SK-N-SH (cell line): Measurements from ENCODE around the gene C10orf143. TPM values are rescaled to one million over a fixed set of nuclear protein-coding genes. Genes with fewer than 3 reads are reported as not detected.

ENCODE experiments used
- CTCF ChIA-PET: fragments of 300-600, 350-600 bp; formaldehyde crosslinking; extraction: SDS; loops from one replicate; lab custom pipeline; 2021; lab: Yijun Ruan, JAX
- POLR2A ChIA-PET: fragments of 350-600 bp; sonication (Branson Sonifier 250); formaldehyde crosslinking; extraction: SDS; loops from one replicate; lab custom pipeline; 2020; ENCODE audit warnings: antibody characterized with exemption, inconsistent platforms; lab: Yijun Ruan, JAX
- DNase-seq: peaks from one replicate; pipeline ENCODE4 v3.0.0; 2012
- H2AFZ ChIP-seq: fragments of 200-600 bp; sonication (generic); 2 replicates; pipeline ENCODE4 v1.8.1; 2016; ENCODE audit warnings: antibody characterized with exemption, mild to moderate bottlenecking, low read depth
- H3F3A ChIP-seq: fragments of 200-600 bp; sonication (generic); replicated peaks from 2 replicates; pipeline ENCODE3; 2016; ENCODE audit warnings: antibody characterized with exemption, mild to moderate bottlenecking; ENCODE audit not compliant: insufficient read depth
- H3K27ac ChIP-seq, 2 experiments: fragments of 200-500 bp in 1 of 2; fragments of 200-600 bp in 1 of 2; sonication (Bioruptor generic) in 1 of 2; sonication (generic), shearing (Covaris generic) in 1 of 2; 2 replicates each; pipeline versions ENCODE4 v1.5.1 to v1.6.1; 2014 to 2016; ENCODE audit warnings: low read depth in 2 of 2, inconsistent platforms in 1 of 2, low read length in 1 of 2, mild to moderate bottlenecking in 1 of 2, mixed read lengths in 1 of 2
- H3K27me3 ChIP-seq: fragments of 200-600 bp; sonication (generic), shearing (Covaris generic); 2 replicates; pipeline ENCODE4 v1.6.1; 2016; ENCODE audit warnings: mixed run types; ENCODE audit not compliant: insufficient read depth
- H3K36me3 ChIP-seq, 2 experiments: fragments of 200-500 bp in 1 of 2; fragments of 200-600 bp in 1 of 2; sonication (Bioruptor generic) in 1 of 2; sonication (generic) in 1 of 2; replicated peaks in 1 of 2; 2 replicates each; pipeline versions ENCODE3 to v1.5.1; 2014 to 2016; ENCODE audit warnings: low read length in 1 of 2, mild to moderate bottlenecking in 1 of 2; ENCODE audit not compliant: insufficient read depth in 2 of 2, control insufficient read depth in 1 of 2
- H3K4me1 ChIP-seq, 2 experiments: fragments of 200-500 bp in 1 of 2; fragments of 200-600 bp in 1 of 2; sonication (Bioruptor generic) in 1 of 2; sonication (generic), shearing (Covaris generic) in 1 of 2; 2 replicates each; pipeline versions ENCODE4 v1.5.1 to v1.6.1; 2014 to 2016; ENCODE audit warnings: low read depth in 1 of 2, low read length in 1 of 2, mixed run types in 1 of 2; ENCODE audit not compliant: insufficient read depth in 2 of 2, control insufficient read depth in 1 of 2
- H3K4me2 ChIP-seq: fragments of 200-600 bp; sonication (generic), shearing (Covaris generic); 2 replicates; pipeline ENCODE4 v1.6.1; 2017; ENCODE audit warnings: mixed run types
- H3K4me3 ChIP-seq, 2 experiments: fragments of 200-500 bp in 1 of 2; fragments of 200-600 bp in 1 of 2; sonication (Bioruptor generic) in 1 of 2; sonication (generic), shearing (Covaris generic) in 1 of 2; 2 replicates each; pipeline versions ENCODE4 v1.5.1 to v1.8.1; 2014 to 2016; ENCODE audit warnings: low read depth in 2 of 2, inconsistent platforms in 1 of 2, low read length in 1 of 2, mild to moderate bottlenecking in 1 of 2, mixed read lengths in 1 of 2, moderate library complexity in 1 of 2
- H3K79me2 ChIP-seq: fragments of 200-600 bp; sonication (generic); 2 replicates; pipeline ENCODE4 v1.8.1; 2017; ENCODE audit warnings: mild to moderate bottlenecking; ENCODE audit not compliant: insufficient read depth
- H3K9ac ChIP-seq: fragments of 200-600 bp; sonication (generic); 2 replicates; pipeline ENCODE4 v1.6.1; 2017; ENCODE audit warnings: mixed run types
- H3K9me2 ChIP-seq: fragments of 200-600 bp; sonication (generic); 2 replicates; pipeline ENCODE4 v1.6.1; 2017; ENCODE audit warnings: mixed run types
- H3K9me3 ChIP-seq: fragments of 200-600 bp; sonication (generic); 2 replicates; pipeline ENCODE4 v1.6.1; 2017; ENCODE audit warnings: mixed run types, mild to moderate bottlenecking, moderate library complexity
- H4K20me1 ChIP-seq: fragments of 200-600 bp; sonication (generic); 2 replicates; pipeline ENCODE4 v1.6.1; 2017; ENCODE audit warnings: mild to moderate bottlenecking, mixed run types; ENCODE audit not compliant: insufficient read depth
- CHD2 ChIP-seq: fragments of 150-350 bp; IDR thresholded peaks from 2 replicates; pipeline ENCODE4 v1.6.1; 2018; ENCODE audit warnings: low read length; ENCODE audit not compliant: partially characterized antibody
- ELF1 ChIP-seq: IDR thresholded peaks from 2 replicates; pipeline ENCODE4 v1.4.0; 2012
- EP300 ChIP-seq, 2 experiments: IDR thresholded peaks; 2 replicates each; pipeline versions ENCODE4 v1.4.0 to v1.6.1; 2012; ENCODE audit warnings: borderline replicate concordance in 1 of 2, low read depth in 1 of 2, low read length in 1 of 2
- EZH2phosphoT487 ChIP-seq: fragments of 200-600 bp; sonication (generic); IDR thresholded peaks from 2 replicates; pipeline ENCODE4 v1.6.1; 2017; ENCODE audit warnings: low read depth, mixed run types, mild to moderate bottlenecking, antibody characterized with exemption, moderate library complexity, borderline replicate concordance
- FOSL2 ChIP-seq: IDR thresholded peaks from 2 replicates; pipeline ENCODE4 v1.4.0; 2012; ENCODE audit warnings: low read depth, mild to moderate bottlenecking, moderate library complexity, borderline replicate concordance
- FOXJ3 ChIP-seq: sonication (generic); formaldehyde crosslinking; IDR thresholded peaks from 2 replicates; pipeline ENCODE4 v1.5.1; 2020; ENCODE audit warnings: mild to moderate bottlenecking, missing genetic modification reagents
- FOXM1 ChIP-seq: IDR thresholded peaks from 2 replicates; pipeline ENCODE4 v1.4.0; 2012; ENCODE audit warnings: low read depth, mild to moderate bottlenecking
- GABPA ChIP-seq: IDR thresholded peaks from 2 replicates; pipeline ENCODE4 v1.4.0; 2012; ENCODE audit warnings: low read depth, mild to moderate bottlenecking
- GATA2 ChIP-seq: sonication (generic); formaldehyde crosslinking; IDR thresholded peaks from 2 replicates; pipeline ENCODE4 v1.5.0; 2020; ENCODE audit warnings: mild to moderate bottlenecking, missing genetic modification reagents
- JUND ChIP-seq: IDR thresholded peaks from 2 replicates; pipeline ENCODE4 v1.4.0; 2012
- MEF2A ChIP-seq: IDR thresholded peaks from 2 replicates; pipeline ENCODE4 v1.4.0; 2012; ENCODE audit warnings: low read depth, borderline replicate concordance
- NFIC ChIP-seq: IDR thresholded peaks from 2 replicates; pipeline ENCODE4 v1.4.0; 2012; ENCODE audit warnings: borderline replicate concordance
- NRF1 ChIP-seq: IDR thresholded peaks from 2 replicates; pipeline ENCODE4 v1.6.1; 2012; ENCODE audit warnings: low read depth, mild to moderate bottlenecking, low read length
- RCOR1 ChIP-seq: fragments of 150-350 bp; IDR thresholded peaks from 2 replicates; pipeline ENCODE4 v1.6.1; 2017; ENCODE audit warnings: antibody characterized with exemption, low read length
- REST ChIP-seq: IDR thresholded peaks from 2 replicates; pipeline ENCODE4 v1.6.1; 2012; ENCODE audit warnings: mild to moderate bottlenecking, low read depth, low read length, moderate library complexity
- SIN3A ChIP-seq: IDR thresholded peaks from 2 replicates; pipeline ENCODE4 v1.6.1; 2012; ENCODE audit warnings: low read depth, mild to moderate bottlenecking, low read length, moderate library complexity, borderline replicate concordance
- TCF12 ChIP-seq: IDR thresholded peaks from 2 replicates; pipeline ENCODE4 v1.4.0; 2012
- TEAD4 ChIP-seq: IDR thresholded peaks from 2 replicates; pipeline ENCODE4 v1.4.0; 2012; ENCODE audit warnings: mild to moderate bottlenecking, borderline replicate concordance; ENCODE audit not compliant: insufficient read depth
- YY1 ChIP-seq: IDR thresholded peaks from 2 replicates; pipeline ENCODE4 v1.4.0; 2012; ENCODE audit warnings: low read depth, mild to moderate bottlenecking
- ZBTB33 ChIP-seq: IDR thresholded peaks from 2 replicates; pipeline ENCODE4 v1.4.0; 2012; ENCODE audit warnings: low read depth, borderline replicate concordance
- WGBS: methylation state at CpG from one replicate; pipeline ENCODE4 v1.1.6; 2017; ENCODE audit warnings: low lambda C conversion rate; 5-methylcytosine and 5-hydroxymethylcytosine counted together
- polyA plus RNA-seq, 3 experiments: library from polyadenylated mRNA; depleted of rRNA; stranded (reverse); fragments of >200 nt; gene quantifications; 2 replicates each; pipeline ENCODE4 v1.2.3, GENCODE V29; 2012
- TF ChIP-seq, protein P1 (sequence below): IDR thresholded peaks from 2 replicates; pipeline ENCODE4 v1.4.0; 2012; ENCODE audit warnings: low read depth

The C10orf143 gene
- polyA plus RNA-seq, 1 of the 3 experiments (the other 2 are of a cell fraction): 2.2 TPM

- Histone ChIP-seq H3K9me2 (no peaks in the 10 kb centered on the region), H3F3A (no peaks in the 10 kb centered on the region), H4K20me1 (no peaks in the 10 kb centered on the region), H3K27ac (no peak overlapping the region), H2AFZ (no peak overlapping the region), H3K9me3 (no peaks in the 10 kb centered on the region), H3K36me3 (no peaks in the 10 kb centered on the region), H3K4me2 (no peak overlapping the region), H3K9ac (no peak overlapping the region), H3K4me3 (no peak overlapping the region), H3K27me3 (no peaks in the 10 kb centered on the region), H3K79me2 (no peaks in the 10 kb centered on the region), H3K4me1 (peaks cover 0 to 9% of the 10 kb centered on the region in 2 experiments; a peak in 1 of 4 replicates)
- ChIA-PET CTCF (no interaction called here), POLR2A (no interaction called here)
- DNase-seq: no peak
- TF ChIP-seq FOXM1: no peak
- no peak for TF ChIP-seq EP300 (IDR thresholded peaks at IDR 0.05; ENCODE audit: borderline replicate concordance in 1 of 2, low read depth in 1 of 2, low read length in 1 of 2)
- TF ChIP-seq SIN3A: no peak
- TF ChIP-seq ELF1: no peak
- TF ChIP-seq ZBTB33: no peak
- TF ChIP-seq NFIC: no peak
- 79% methylated on average over 13 of the region's 22 CpGs for WGBS
These were observed 64.0 kb downstream of the C10orf143 start for GRCh38 chr10:130046591-130046990.

DNA sequence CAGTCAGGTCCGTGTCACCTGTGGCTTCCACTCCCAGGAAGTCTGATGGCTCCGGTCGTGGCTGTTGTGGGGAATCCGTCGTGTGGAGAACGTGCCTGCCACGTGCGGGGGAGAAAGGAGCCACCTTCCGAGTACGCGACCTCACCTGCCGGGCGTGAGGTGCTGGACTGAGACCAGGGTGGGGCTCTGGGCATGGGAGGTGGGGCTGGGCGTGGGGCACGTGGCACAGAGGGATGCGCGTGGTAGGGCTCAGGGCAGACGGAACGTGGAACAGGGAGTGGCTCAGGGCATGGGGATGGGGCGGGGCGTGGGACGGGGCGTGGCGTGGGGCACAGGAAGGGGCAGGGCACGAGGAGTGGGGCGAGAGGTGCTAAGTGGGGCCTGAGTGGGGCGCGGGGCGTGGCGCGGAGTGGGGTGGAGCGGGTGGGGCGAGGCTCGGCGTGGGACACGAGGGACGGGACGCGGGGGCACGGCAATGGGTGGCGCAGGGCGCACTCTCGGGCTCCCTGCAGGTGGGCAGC, 64.8 kb downstream of the C10orf143 start:
- TF ChIP-seq NFIC: no peak
- TF ChIP-seq JUND: no peak
- TF ChIP-seq REST: no peak
- no peak for TF ChIP-seq YY1
- TF ChIP-seq GATA2 (CRISPR knock-in tag): no peak
- no peak for TF ChIP-seq GABPA
- no peak for TF ChIP-seq TCF12
- TF ChIP-seq EZH2phosphoT487: no peak
- TF ChIP-seq RCOR1: no peak
- TF ChIP-seq FOXJ3: no peak
- no peak for TF ChIP-seq FOXM1
- TF ChIP-seq, protein P1, sequence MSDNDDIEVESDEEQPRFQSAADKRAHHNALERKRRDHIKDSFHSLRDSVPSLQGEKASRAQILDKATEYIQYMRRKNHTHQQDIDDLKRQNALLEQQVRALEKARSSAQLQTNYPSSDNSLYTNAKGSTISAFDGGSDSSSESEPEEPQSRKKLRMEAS: no peak
- no peak for TF ChIP-seq SIN3A
- TF ChIP-seq CHD2: no peak
- TF ChIP-seq NRF1: no peak
- no peak for TF ChIP-seq MEF2A
- no peak for TF ChIP-seq ZBTB33
- no peak for TF ChIP-seq TEAD4
- no peak for TF ChIP-seq ELF1
- no peak for TF ChIP-seq FOSL2
- Histone ChIP-seq H3K4me2 (no peak overlapping the region), H3K9ac (no peak overlapping the region), H3K36me3 (no peaks in the 10 kb centered on the region), H3K4me1 (peaks cover 0 to 9% of the 10 kb centered on the region in 2 experiments; a peak in 1 of 4 replicates), H4K20me1 (no peaks in the 10 kb centered on the region), H3K79me2 (no peaks in the 10 kb centered on the region), H3K4me3 (no peak overlapping the region), H3K27ac (no peak overlapping the region), H3K27me3 (no peaks in the 10 kb centered on the region), H3F3A (no peaks in the 10 kb centered on the region), H3K9me3 (no peaks in the 10 kb centered on the region), H2AFZ (no peak overlapping the region), H3K9me2 (no peaks in the 10 kb centered on the region)
- DNase-seq: no peak
- 80% methylated on average over 43 of the region's 43 CpGs for WGBS
- CTCF ChIA-PET: no interaction called here
- POLR2A ChIA-PET: no interaction called here
